ENCODE results near the gene STUM. TPM values are rescaled to one million over a fixed set of nuclear protein-coding genes. Genes with fewer than 3 reads are reported as not detected.
A peak's percentile ranks its signal among the peaks of the same experiment; 100 is the strongest.

The STUM gene
- total RNA-seq, 4 donors from 2014 or later: 0.92 to 1.9 (median 1.0) TPM

DNA sequence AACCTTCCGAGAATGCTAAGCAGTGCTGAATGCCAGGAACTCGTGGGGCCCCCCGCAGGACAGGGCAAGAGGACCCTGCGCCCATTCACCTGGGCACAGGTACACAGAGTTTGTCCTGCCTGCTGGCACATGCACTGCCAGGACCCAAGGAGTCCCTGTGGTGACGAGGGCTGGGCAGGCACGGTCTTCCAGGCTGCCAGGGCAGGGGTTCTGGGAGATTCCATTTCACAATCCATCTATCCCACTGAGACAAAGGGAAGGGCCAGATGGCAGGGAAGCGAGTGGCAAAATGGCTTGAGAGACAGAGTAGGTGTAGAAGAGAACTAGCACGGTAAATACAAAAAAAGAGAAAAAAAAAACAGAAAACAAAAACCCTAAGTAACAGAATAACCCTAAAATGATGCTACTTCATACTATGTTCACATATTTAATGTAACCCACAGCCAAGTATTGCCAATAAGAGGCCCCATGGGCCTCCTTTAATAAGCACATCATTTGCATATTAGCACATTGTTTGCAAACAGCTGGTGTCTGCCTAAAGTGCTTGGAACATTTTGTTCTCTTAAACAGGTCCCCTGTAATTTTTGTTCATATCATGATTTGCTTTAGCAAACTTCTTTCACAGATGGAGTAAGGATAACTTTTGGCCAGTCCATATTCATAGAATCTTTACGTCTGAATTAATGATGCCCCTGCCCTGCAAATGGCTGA is 83.8 kb downstream of the STUM start:
- Histone ChIP-seq H3K9me3 (no peaks in the 10 kb centered on the region), H3K4me3 (no peak overlapping the region), H3K27ac (peak overlapping the region; percentile 46 to 71 (median 66)), H3K4me1 (peaks cover 18 to 30% of the 10 kb centered on the region in 2 donors), H3K36me3 (no peaks in the 10 kb centered on the region), H3K27me3 (no peaks in the 10 kb centered on the region)
- ATAC-seq (peak; percentile 44 to 59), DNase-seq (peak in 1 of 2 donors; percentile 48)
- in situ Hi-C loops (cut with MboI; ENCODE audit: low sequenced_read_pairs in 4 of 4): loop anchor here (5.0 to 25.0 kb wide), 3 partner anchors 195 to 805 kb away; no protein-coding TSS in a partner anchor
- TF ChIP-seq POLR2A (IDR thresholded peaks at IDR 0.05): no peak
- TF ChIP-seq, protein P1, sequence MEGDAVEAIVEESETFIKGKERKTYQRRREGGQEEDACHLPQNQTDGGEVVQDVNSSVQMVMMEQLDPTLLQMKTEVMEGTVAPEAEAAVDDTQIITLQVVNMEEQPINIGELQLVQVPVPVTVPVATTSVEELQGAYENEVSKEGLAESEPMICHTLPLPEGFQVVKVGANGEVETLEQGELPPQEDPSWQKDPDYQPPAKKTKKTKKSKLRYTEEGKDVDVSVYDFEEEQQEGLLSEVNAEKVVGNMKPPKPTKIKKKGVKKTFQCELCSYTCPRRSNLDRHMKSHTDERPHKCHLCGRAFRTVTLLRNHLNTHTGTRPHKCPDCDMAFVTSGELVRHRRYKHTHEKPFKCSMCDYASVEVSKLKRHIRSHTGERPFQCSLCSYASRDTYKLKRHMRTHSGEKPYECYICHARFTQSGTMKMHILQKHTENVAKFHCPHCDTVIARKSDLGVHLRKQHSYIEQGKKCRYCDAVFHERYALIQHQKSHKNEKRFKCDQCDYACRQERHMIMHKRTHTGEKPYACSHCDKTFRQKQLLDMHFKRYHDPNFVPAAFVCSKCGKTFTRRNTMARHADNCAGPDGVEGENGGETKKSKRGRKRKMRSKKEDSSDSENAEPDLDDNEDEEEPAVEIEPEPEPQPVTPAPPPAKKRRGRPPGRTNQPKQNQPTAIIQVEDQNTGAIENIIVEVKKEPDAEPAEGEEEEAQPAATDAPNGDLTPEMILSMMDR (IDR thresholded peaks at IDR 0.05 in 4 of 5, conservative IDR thresholded peaks at IDR 0.05 in 1 of 5): no peak
- intact Hi-C loops (cut with DNase I; ENCODE audit: low total_unique reads): no loop called here

DNA sequence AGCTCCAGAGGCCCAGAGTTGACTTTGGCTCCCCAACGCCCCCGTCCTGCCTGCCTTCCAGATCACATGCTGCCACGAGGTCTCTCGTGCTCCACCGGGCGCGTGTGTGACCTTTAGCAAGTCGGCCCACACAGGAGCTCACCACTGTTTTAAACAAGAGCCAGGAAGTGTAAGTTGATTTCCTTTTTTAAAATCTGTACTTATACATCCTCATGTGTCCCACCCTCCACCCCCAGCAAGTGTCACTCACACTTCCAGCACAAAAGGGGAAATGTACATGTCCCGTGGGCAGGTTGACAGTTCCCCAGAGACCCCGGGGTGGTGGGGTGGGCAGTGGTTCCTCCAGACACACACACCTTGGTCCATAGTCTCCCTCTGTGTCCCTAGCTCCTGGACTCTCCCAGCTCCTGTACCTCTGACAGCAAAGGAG is 84.4 kb downstream of the STUM start:
- TF ChIP-seq, protein P1 (IDR thresholded peaks at IDR 0.05 in 4 of 5, conservative IDR thresholded peaks at IDR 0.05 in 1 of 5): no peak
- TF ChIP-seq POLR2A (IDR thresholded peaks at IDR 0.05): no peak
- H3K27ac ChIP-seq: peak overlapping the region; percentile 46 to 71 (median 66)
- H3K4me1 ChIP-seq: peaks cover 24 to 34% of the 10 kb centered on the region in 2 donors
- in situ Hi-C loops (cut with MboI; ENCODE audit: low sequenced_read_pairs in 4 of 4) (loop anchor here (5.0 to 25.0 kb wide), 3 partner anchors 194 to 804 kb away; no protein-coding TSS in a partner anchor), intact Hi-C loops (cut with DNase I; ENCODE audit: low total_unique reads) (no loop called here)
- DNase-seq: peak in 1 of 2 donors; percentile 13
- H3K4me3 ChIP-seq: no peak overlapping the region
- no peak for ATAC-seq
- no peaks in the 10 kb centered on the region for H3K27me3 ChIP-seq
- H3K36me3 ChIP-seq: no peaks in the 10 kb centered on the region
- H3K9me3 ChIP-seq: no peaks in the 10 kb centered on the region

- in situ Hi-C loops (cut with MboI; ENCODE audit: low sequenced_read_pairs in 4 of 4): loop anchor here (5.0 to 25.0 kb wide), 3 partner anchors 194 to 804 kb away; no protein-coding TSS in a partner anchor
Measured at GRCh38 chr1:226633541-226634165, 85.1 kb downstream of the STUM start.

GRCh38 chr1:226634166-226634588 is 85.6 kb downstream of the STUM start:
- peak; percentile 64 to 75 for ATAC-seq
- Histone ChIP-seq H3K4me1 (peaks cover 33 to 41% of the 10 kb centered on the region in 2 donors), H3K4me3 (no peak overlapping the region), H3K27ac (peak overlapping the region; percentile 46 to 71 (median 66)), H3K36me3 (no peaks in the 10 kb centered on the region), H3K9me3 (no peaks in the 10 kb centered on the region), H3K27me3 (no peaks in the 10 kb centered on the region)
- in situ Hi-C loops (cut with MboI; ENCODE audit: low sequenced_read_pairs in 4 of 4): loop anchor here (5.0 to 25.0 kb wide), 3 partner anchors 193 to 803 kb away; no protein-coding TSS in a partner anchor
- intact Hi-C loops (cut with DNase I; ENCODE audit: low total_unique reads): loop anchor here (1.0 to 2.0 kb wide), 3 partner anchors 53 to 194 kb away; no protein-coding TSS in a partner anchor
- no peak for TF ChIP-seq POLR2A (IDR thresholded peaks at IDR 0.05)
- TF ChIP-seq, protein P1 (IDR thresholded peaks at IDR 0.05 in 4 of 5, conservative IDR thresholded peaks at IDR 0.05 in 1 of 5): peak; percentile 90 to 98 (median 98)
- DNase-seq: peak; percentile 56 to 75

More at GRCh38 chr1:226633541-226634165, 85.1 kb downstream of the STUM start:
- no peaks in the 10 kb centered on the region for H3K9me3 ChIP-seq
- H3K27me3 ChIP-seq: no peaks in the 10 kb centered on the region
- H3K4me1 ChIP-seq: peaks cover 31 to 41% of the 10 kb centered on the region in 2 donors
- no peaks in the 10 kb centered on the region for H3K36me3 ChIP-seq
- TF ChIP-seq, protein P1 (IDR thresholded peaks at IDR 0.05 in 4 of 5, conservative IDR thresholded peaks at IDR 0.05 in 1 of 5): no peak
- TF ChIP-seq POLR2A (IDR thresholded peaks at IDR 0.05): no peak
- H3K4me3 ChIP-seq: no peak overlapping the region
- peak overlapping the region; percentile 46 to 71 (median 66) for H3K27ac ChIP-seq
- DNase-seq (peak in 1 of 2 donors; percentile 10), ATAC-seq (peak; percentile 4 to 6)
- intact Hi-C loops (cut with DNase I; ENCODE audit: low total_unique reads): loop anchor here (1.0 to 2.0 kb wide), 3 partner anchors 54 to 195 kb away; no protein-coding TSS in a partner anchor

Data from gastrocnemius medialis (tissue), 4 donors.